T-helper 1 cell treated with Interleukin-12 subunit alpha and Interleukin-12 subunit beta and Interleukin-4 antibody, amounts not matched to agents 30 ng/mL and 1 ng/mL, for 36 hours (primary cell): ENCODE measurements around the gene CNGB1. TPM values are rescaled to one million over a fixed set of nuclear protein-coding genes. Genes with fewer than 3 reads are reported as not detected.
"Not testable (repeated sequence)": the region's sequence is repeated elsewhere in the genome, so short reads cannot be mapped to it uniquely, and the experiment has no call there.

ENCODE experiments used
- intact Hi-C: fragments of 100-400 bp; cut with micrococcal nuclease; formaldehyde crosslinking; loops from one replicate; pipeline ENCODE4 v1.15.1; 2024
- total RNA-seq: library from RNA; stranded (reverse); gene quantifications from 2 replicates; pipeline ENCODE4 v1.2.3, GENCODE V29; 2022

Gene CNGB1
- total RNA-seq, 1 donor from 2014 or later = not detected

GRCh38 chr16:57938484-57938883 is 32.4 kb downstream of the CNGB1 start:
- intact Hi-C loops = no loop called here

GRCh38 chr16:57937861-57938260 is 33.1 kb downstream of the CNGB1 start:
- intact Hi-C loops = no loop called here

GRCh38 chr16:57935904-57936303 is 35.0 kb downstream of the CNGB1 start:
- intact Hi-C loops = no loop called here

- intact Hi-C loops = no loop called here
Measured at GRCh38 chr16:57930533-57930932, 40.4 kb downstream of the CNGB1 start.

- intact Hi-C loops = no loop called here
Measured at GRCh38 chr16:57929250-57929649, 41.7 kb downstream of the CNGB1 start.

- intact Hi-C loops = no loop called here
Measured at GRCh38 chr16:57926041-57926440, 44.9 kb downstream of the CNGB1 start.

- intact Hi-C loops = no loop called here
Measured at GRCh38 chr16:57925310-57925709, 45.6 kb downstream of the CNGB1 start.

GRCh38 chr16:57924514-57924913 is 46.4 kb downstream of the CNGB1 start:
- intact Hi-C loops = no loop called here

- intact Hi-C loops = no loop called here
Measured at GRCh38 chr16:57923841-57924240, 47.1 kb downstream of the CNGB1 start.

GRCh38 chr16:57923418-57923817 is 47.5 kb downstream of the CNGB1 start:
- intact Hi-C loops = no loop called here

GRCh38 chr16:57920880-57921229 is 50.1 kb downstream of the CNGB1 start:
- intact Hi-C loops = no loop called here

- intact Hi-C loops = no loop called here
Measured at GRCh38 chr16:57920215-57920879, 50.6 kb downstream of the CNGB1 start.

- intact Hi-C loops = no loop called here
Measured at GRCh38 chr16:57918994-57919393, 51.9 kb downstream of the CNGB1 start.

- intact Hi-C loops = no loop called here
Measured at GRCh38 chr16:57918444-57918843, 52.5 kb downstream of the CNGB1 start.

GRCh38 chr16:57917929-57918328 is 53.0 kb downstream of the CNGB1 start:
- intact Hi-C loops = not testable (repeated sequence)

- intact Hi-C loops = not testable (repeated sequence)
Measured at GRCh38 chr16:57917489-57917888, 53.4 kb downstream of the CNGB1 start.

- intact Hi-C loops = no loop called here
Measured at GRCh38 chr16:57916735-57917438, 54.0 kb downstream of the CNGB1 start.

- intact Hi-C loops = no loop called here
Measured at GRCh38 chr16:57915811-57916488, 55.0 kb downstream of the CNGB1 start.

GRCh38 chr16:57915267-57915666 is 55.7 kb downstream of the CNGB1 start:
- intact Hi-C loops = no loop called here

GRCh38 chr16:57914244-57915173 is 56.4 kb downstream of the CNGB1 start:
- intact Hi-C loops = no loop called here

- intact Hi-C loops = no loop called here
Measured at GRCh38 chr16:57912529-57913260, 58.2 kb downstream of the CNGB1 start.
